Omental fat pad (tissue), 4 donors: ENCODE data around the gene CIZ1. TPM values are rescaled to one million over a fixed set of nuclear protein-coding genes. Genes with fewer than 3 reads are reported as not detected.

Source experiments
- ATAC-seq: fragments of 150-250 bp; one replicate; pipeline ENCODE4 v1.9.1; 2016; ENCODE audit warnings: mild to moderate bottlenecking, moderate library complexity; ENCODE audit not compliant: low FRiP score
- DNase-seq: peaks from one replicate; pipeline ENCODE4 v3.0.0-alpha.2; 2019; ENCODE audit warnings: low spot score
- CTCF ChIP-seq, 3 donors: fragments of 450-650 bp; IDR thresholded peaks; one replicate each; pipeline ENCODE4 v1.5.1; 2016 to 2017; ENCODE audit warnings: antibody characterized with exemption in 3 of 3, mild to moderate bottlenecking in 3 of 3, moderate library complexity in 2 of 3
- total RNA-seq, 4 donors: library from RNA; depleted of rRNA; stranded (reverse); fragments of >200 nt; gene quantifications; one replicate each; pipeline ENCODE4 v1.1.0, GENCODE V29; 2016

The CIZ1 gene
- total RNA-seq, 4 donors from 2014 or later, result 40.1 to 70.1 (median 52.5) TPM

- TF ChIP-seq CTCF (IDR thresholded peaks at IDR 0.05), result no peak
- no peak for DNase-seq
- ATAC-seq, result no peak
Measured at GRCh38 chr9:128225770-128226411, 34.5 kb upstream of the CIZ1 start.

GRCh38 chr9:128224877-128225276, 33.5 kb upstream of the CIZ1 start:
- no peak for TF ChIP-seq CTCF (IDR thresholded peaks at IDR 0.05)
- ATAC-seq, result no peak
- no peak for DNase-seq

- ATAC-seq, result no peak
- DNase-seq, result no peak
- no peak for TF ChIP-seq CTCF (IDR thresholded peaks at IDR 0.05)
Measured at GRCh38 chr9:128222880-128223670, 31.7 kb upstream of the CIZ1 start.

- TF ChIP-seq CTCF (IDR thresholded peaks at IDR 0.05), result no peak
- ATAC-seq, result no peak
- DNase-seq, result no peak
Measured at GRCh38 chr9:128222026-128222425, 30.7 kb upstream of the CIZ1 start.

GRCh38 chr9:128219831-128220230, 28.5 kb upstream of the CIZ1 start:
- ATAC-seq, result no peak

GRCh38 chr9:128218518-128219389, 27.4 kb upstream of the CIZ1 start:
- ATAC-seq, result peak; percentile 86
- peak; percentile 83 for DNase-seq
- TF ChIP-seq CTCF (IDR thresholded peaks at IDR 0.05), result no peak

More at GRCh38 chr9:128219831-128220230, 28.5 kb upstream of the CIZ1 start:
- TF ChIP-seq CTCF (IDR thresholded peaks at IDR 0.05), result no peak
- no peak for DNase-seq
